ENCODE data around the gene DENND5A. TPM values are rescaled to one million over a fixed set of nuclear protein-coding genes. Genes with fewer than 3 reads are reported as not detected.
"Not testable (repeated sequence)": the region's sequence is repeated elsewhere in the genome, so short reads cannot be mapped to it uniquely, and the experiment has no call there.

The DENND5A gene
- total RNA-seq, 4 donors from 2014 or later = 18.9 to 117 (median 22.7) TPM

DNA sequence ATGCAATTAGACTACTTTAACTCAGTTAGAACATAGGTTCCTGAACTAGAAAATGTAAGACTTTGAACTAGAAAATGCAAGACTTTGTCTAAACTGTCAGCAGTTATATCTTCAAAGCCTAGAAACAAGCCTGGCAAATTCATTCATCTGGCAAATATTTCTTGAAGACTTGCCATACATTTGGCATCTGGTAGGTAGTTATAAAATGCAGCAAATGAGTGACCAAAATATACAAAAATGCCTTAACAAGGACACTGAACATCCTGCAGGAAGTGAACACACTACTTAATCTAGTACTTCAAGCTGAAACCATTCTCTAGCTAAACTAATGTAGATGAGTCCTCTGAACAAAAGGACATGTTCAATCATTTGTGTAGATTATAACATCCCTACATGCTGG lies 89.0 kb downstream of the DENND5A start:
- H3K9me3 ChIP-seq = no peaks in the 10 kb centered on the region
- DNase-seq = no peak
- in situ Hi-C loops (cut with MboI; ENCODE audit: low pct_ligation_motif_present in 1 of 4, low pct_unique_long_range_greater_than_20kb in 1 of 4, low sequenced_read_pairs in 3 of 4) = no loop called here
- intact Hi-C loops (cut with DNase I; ENCODE audit: low total_unique reads) = no loop called here
- TF ChIP-seq, protein P1, sequence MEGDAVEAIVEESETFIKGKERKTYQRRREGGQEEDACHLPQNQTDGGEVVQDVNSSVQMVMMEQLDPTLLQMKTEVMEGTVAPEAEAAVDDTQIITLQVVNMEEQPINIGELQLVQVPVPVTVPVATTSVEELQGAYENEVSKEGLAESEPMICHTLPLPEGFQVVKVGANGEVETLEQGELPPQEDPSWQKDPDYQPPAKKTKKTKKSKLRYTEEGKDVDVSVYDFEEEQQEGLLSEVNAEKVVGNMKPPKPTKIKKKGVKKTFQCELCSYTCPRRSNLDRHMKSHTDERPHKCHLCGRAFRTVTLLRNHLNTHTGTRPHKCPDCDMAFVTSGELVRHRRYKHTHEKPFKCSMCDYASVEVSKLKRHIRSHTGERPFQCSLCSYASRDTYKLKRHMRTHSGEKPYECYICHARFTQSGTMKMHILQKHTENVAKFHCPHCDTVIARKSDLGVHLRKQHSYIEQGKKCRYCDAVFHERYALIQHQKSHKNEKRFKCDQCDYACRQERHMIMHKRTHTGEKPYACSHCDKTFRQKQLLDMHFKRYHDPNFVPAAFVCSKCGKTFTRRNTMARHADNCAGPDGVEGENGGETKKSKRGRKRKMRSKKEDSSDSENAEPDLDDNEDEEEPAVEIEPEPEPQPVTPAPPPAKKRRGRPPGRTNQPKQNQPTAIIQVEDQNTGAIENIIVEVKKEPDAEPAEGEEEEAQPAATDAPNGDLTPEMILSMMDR (IDR thresholded peaks at IDR 0.05) = no peak
- no peak for TF ChIP-seq EP300 (IDR thresholded peaks at IDR 0.05; ENCODE audit: low read depth)
- TF ChIP-seq POLR2A (IDR thresholded peaks at IDR 0.05) = no peak
- TF ChIP-seq POLR2AphosphoS5 (IDR thresholded peaks at IDR 0.05) = no peak
- H3K36me3 ChIP-seq = no peaks in the 10 kb centered on the region
- no peak overlapping the region for H3K27ac ChIP-seq
- no peaks in the 10 kb centered on the region for H3K4me1 ChIP-seq
- H3K27me3 ChIP-seq = no peaks in the 10 kb centered on the region
- H3K4me3 ChIP-seq = no peak overlapping the region

DNA sequence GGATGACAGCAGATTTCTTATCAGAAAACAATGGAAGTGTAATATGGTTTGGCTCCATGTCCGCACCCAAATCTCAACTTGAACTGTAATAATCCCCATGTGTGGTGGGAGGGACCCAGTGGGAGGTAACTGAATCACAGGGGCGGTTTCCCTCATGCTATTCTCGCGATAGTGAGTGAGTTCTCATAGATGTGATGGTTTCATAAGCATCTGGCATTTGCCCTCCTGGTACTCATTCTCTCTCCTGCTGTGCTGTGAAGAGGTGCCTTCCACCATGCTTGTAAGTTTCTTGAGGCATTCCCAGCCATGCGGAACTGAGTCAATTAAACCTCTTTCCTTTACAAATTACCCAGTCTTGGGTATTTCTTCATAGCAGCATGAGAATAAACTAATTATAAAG lies 92.8 kb downstream of the DENND5A start:
- TF ChIP-seq, protein P1 (IDR thresholded peaks at IDR 0.05) = no peak
- no peak for TF ChIP-seq EP300 (IDR thresholded peaks at IDR 0.05; ENCODE audit: low read depth)
- no peak for TF ChIP-seq POLR2AphosphoS5 (IDR thresholded peaks at IDR 0.05)
- TF ChIP-seq POLR2A (IDR thresholded peaks at IDR 0.05) = no peak
- Histone ChIP-seq H3K27ac (no peak overlapping the region), H3K36me3 (no peaks in the 10 kb centered on the region), H3K4me1 (no peaks in the 10 kb centered on the region), H3K9me3 (no peaks in the 10 kb centered on the region), H3K4me3 (no peak overlapping the region), H3K27me3 (no peaks in the 10 kb centered on the region)
- in situ Hi-C loops (cut with MboI; ENCODE audit: low pct_ligation_motif_present in 1 of 4, low pct_unique_long_range_greater_than_20kb in 1 of 4, low sequenced_read_pairs in 3 of 4) (loop anchor here in 1 of 4 donors (25.0 kb wide), 1 partner anchor 340 kb away; no protein-coding TSS in a partner anchor), intact Hi-C loops (cut with DNase I; ENCODE audit: low total_unique reads) (no loop called here)
- DNase-seq = no peak
- WGBS, 2 donors (ENCODE audit: low coverage in 1 of 2) = 97 to 100% methylated on average over 5 of the region's 5 CpGs

DNA sequence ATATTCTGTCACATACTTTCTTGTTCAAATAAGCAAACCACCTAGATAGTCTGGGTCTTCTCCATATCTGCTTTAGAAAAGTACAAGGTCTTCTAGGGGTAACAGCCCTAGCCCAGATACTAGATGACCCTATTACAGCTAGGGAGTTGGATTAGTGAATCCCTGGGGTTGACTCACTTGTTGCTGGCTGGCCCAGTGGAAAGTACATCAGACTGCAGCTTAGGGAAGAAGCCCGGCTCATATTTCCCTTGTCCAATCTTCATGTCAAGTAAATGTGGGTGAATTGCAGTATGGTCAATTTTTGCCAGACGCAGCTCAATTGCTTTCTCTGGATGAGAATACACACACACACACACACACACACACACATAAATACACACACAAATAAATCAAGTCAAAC lies 94.7 kb downstream of the DENND5A start:
- no peak for DNase-seq
- Histone ChIP-seq H3K27me3 (no peaks in the 10 kb centered on the region), H3K4me3 (no peak overlapping the region), H3K36me3 (no peaks in the 10 kb centered on the region), H3K4me1 (no peaks in the 10 kb centered on the region), H3K27ac (no peak overlapping the region), H3K9me3 (no peaks in the 10 kb centered on the region)
- WGBS, 2 donors (ENCODE audit: low coverage in 1 of 2) = 86 to 100% methylated on average over 2 of the region's 2 CpGs
- in situ Hi-C loops (cut with MboI; ENCODE audit: low pct_ligation_motif_present in 1 of 4, low pct_unique_long_range_greater_than_20kb in 1 of 4, low sequenced_read_pairs in 3 of 4) (loop anchor here in 1 of 4 donors (25.0 kb wide), 1 partner anchor 342 kb away; no protein-coding TSS in a partner anchor), intact Hi-C loops (cut with DNase I; ENCODE audit: low total_unique reads) (no loop called here)
- TF ChIP-seq POLR2A (IDR thresholded peaks at IDR 0.05) = no peak
- TF ChIP-seq EP300 (IDR thresholded peaks at IDR 0.05; ENCODE audit: low read depth) = no peak

DNA sequence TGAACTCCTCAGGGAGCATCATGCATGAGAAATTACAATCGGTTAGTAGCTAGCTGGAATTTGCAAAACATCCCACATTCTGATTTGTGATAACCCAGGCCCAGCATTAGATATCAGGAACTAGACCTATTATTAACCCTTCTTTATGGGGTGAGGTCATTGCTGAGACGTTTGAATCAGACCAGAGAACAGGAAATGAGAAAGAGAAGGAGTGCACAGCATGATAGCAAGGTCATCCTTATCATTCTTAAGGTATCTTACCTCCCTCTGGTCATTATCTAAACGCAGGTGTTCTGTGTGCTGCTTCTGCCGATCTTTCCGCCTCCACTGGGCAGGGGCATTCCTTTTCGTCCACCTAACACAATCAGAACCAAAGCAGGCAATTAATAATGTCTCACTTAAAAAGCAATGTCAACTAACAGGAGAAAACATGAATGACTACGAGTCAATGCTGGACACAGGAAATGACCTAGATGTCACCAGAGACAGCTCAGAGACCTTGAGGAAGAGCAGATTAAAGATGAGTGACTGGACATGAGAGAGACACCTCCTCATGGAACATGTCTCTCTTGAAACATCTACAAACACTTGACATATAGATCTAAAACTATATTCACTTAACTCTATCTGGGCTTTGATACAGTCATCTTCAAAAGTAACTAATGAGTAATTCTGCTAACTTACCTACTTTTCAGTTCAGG lies 95.4 kb downstream of the DENND5A start:
- intact Hi-C loops (cut with DNase I; ENCODE audit: low total_unique reads) (no loop called here), in situ Hi-C loops (cut with MboI; ENCODE audit: low pct_ligation_motif_present in 1 of 4, low pct_unique_long_range_greater_than_20kb in 1 of 4, low sequenced_read_pairs in 3 of 4) (loop anchor here in 1 of 4 donors (25.0 kb wide), 1 partner anchor 343 kb away; no protein-coding TSS in a partner anchor)
- H3K4me3 ChIP-seq = no peak overlapping the region
- no peaks in the 10 kb centered on the region for H3K27me3 ChIP-seq
- no peak for DNase-seq
- no peaks in the 10 kb centered on the region for H3K9me3 ChIP-seq
- no peak overlapping the region for H3K27ac ChIP-seq
- H3K36me3 ChIP-seq = no peaks in the 10 kb centered on the region
- H3K4me1 ChIP-seq = no peaks in the 10 kb centered on the region
- WGBS, 2 donors (ENCODE audit: low coverage in 1 of 2) = 42 to 75% methylated on average over 2 to 7 of the region's 7 CpGs
- TF ChIP-seq, protein P1 (IDR thresholded peaks at IDR 0.05) = no peak
- TF ChIP-seq EP300 (IDR thresholded peaks at IDR 0.05; ENCODE audit: low read depth) (no peak), POLR2AphosphoS5 (IDR thresholded peaks at IDR 0.05) (no peak), POLR2A (IDR thresholded peaks at IDR 0.05) (no peak)

DNA sequence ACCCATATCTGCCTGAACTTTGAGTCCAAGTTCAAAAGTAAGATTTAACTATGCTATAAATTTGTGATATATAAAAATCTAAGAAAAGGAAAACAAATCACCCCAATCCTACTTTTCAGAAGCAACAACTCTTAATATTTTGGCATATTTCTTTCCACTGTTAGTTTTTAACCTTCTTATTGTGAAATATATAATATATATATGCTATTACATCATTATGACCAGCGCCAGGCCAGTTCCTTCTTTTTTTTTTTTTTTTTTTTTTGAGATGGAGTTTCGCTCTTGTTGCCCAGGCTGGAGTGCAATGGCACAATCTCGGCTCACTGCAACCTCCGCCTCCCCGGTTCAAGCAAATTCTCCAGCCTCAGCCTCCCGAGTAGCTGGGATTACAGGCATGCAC lies 103.2 kb downstream of the DENND5A start:
- in situ Hi-C loops (cut with MboI; ENCODE audit: low pct_ligation_motif_present in 1 of 4, low pct_unique_long_range_greater_than_20kb in 1 of 4, low sequenced_read_pairs in 3 of 4) = loop anchor here in 1 of 4 donors (25.0 kb wide), 1 partner anchor 350 kb away; no protein-coding TSS in a partner anchor
- 91 to 92% methylated on average over 1 to 6 of the region's 6 CpGs for WGBS, 2 donors (ENCODE audit: low coverage in 1 of 2)
- H3K4me3 ChIP-seq; H3K36me3 ChIP-seq; H3K4me1 ChIP-seq; H3K9me3 ChIP-seq; H3K27me3 ChIP-seq; DNase-seq; intact Hi-C loops (cut with DNase I; ENCODE audit: low total_unique reads); H3K27ac ChIP-seq: not testable (repeated sequence)
